SK-N-SH (cell line): ENCODE results near the gene PSTPIP1. TPM values are rescaled to one million over a fixed set of nuclear protein-coding genes. Genes with fewer than 3 reads are reported as not detected.

ENCODE experiments used
- CTCF ChIA-PET: fragments of 300-600, 350-600 bp; formaldehyde crosslinking; extraction: SDS; loops from one replicate; lab custom pipeline; 2021; lab: Yijun Ruan, JAX
- POLR2A ChIA-PET: fragments of 350-600 bp; sonication (Branson Sonifier 250); formaldehyde crosslinking; extraction: SDS; loops from one replicate; lab custom pipeline; 2020; ENCODE audit warnings: antibody characterized with exemption, inconsistent platforms; lab: Yijun Ruan, JAX
- DNase-seq: peaks from one replicate; pipeline ENCODE4 v3.0.0; 2012
- H2AFZ ChIP-seq: fragments of 200-600 bp; sonication (generic); 2 replicates; pipeline ENCODE4 v1.8.1; 2016; ENCODE audit warnings: antibody characterized with exemption, mild to moderate bottlenecking, low read depth
- H3F3A ChIP-seq: fragments of 200-600 bp; sonication (generic); replicated peaks from 2 replicates; pipeline ENCODE3; 2016; ENCODE audit warnings: antibody characterized with exemption, mild to moderate bottlenecking; ENCODE audit not compliant: insufficient read depth
- H3K27ac ChIP-seq, 2 experiments: fragments of 200-500 bp in 1 of 2; fragments of 200-600 bp in 1 of 2; sonication (Bioruptor generic) in 1 of 2; sonication (generic), shearing (Covaris generic) in 1 of 2; 2 replicates each; pipeline versions ENCODE4 v1.5.1 to v1.6.1; 2014 to 2016; ENCODE audit warnings: low read depth in 2 of 2, inconsistent platforms in 1 of 2, low read length in 1 of 2, mild to moderate bottlenecking in 1 of 2, mixed read lengths in 1 of 2
- H3K27me3 ChIP-seq: fragments of 200-600 bp; sonication (generic), shearing (Covaris generic); 2 replicates; pipeline ENCODE4 v1.6.1; 2016; ENCODE audit warnings: mixed run types; ENCODE audit not compliant: insufficient read depth
- H3K36me3 ChIP-seq, 2 experiments: fragments of 200-500 bp in 1 of 2; fragments of 200-600 bp in 1 of 2; sonication (Bioruptor generic) in 1 of 2; sonication (generic) in 1 of 2; replicated peaks in 1 of 2; 2 replicates each; pipeline versions ENCODE3 to v1.5.1; 2014 to 2016; ENCODE audit warnings: low read length in 1 of 2, mild to moderate bottlenecking in 1 of 2; ENCODE audit not compliant: insufficient read depth in 2 of 2, control insufficient read depth in 1 of 2
- H3K4me1 ChIP-seq, 2 experiments: fragments of 200-500 bp in 1 of 2; fragments of 200-600 bp in 1 of 2; sonication (Bioruptor generic) in 1 of 2; sonication (generic), shearing (Covaris generic) in 1 of 2; 2 replicates each; pipeline versions ENCODE4 v1.5.1 to v1.6.1; 2014 to 2016; ENCODE audit warnings: low read depth in 1 of 2, low read length in 1 of 2, mixed run types in 1 of 2; ENCODE audit not compliant: insufficient read depth in 2 of 2, control insufficient read depth in 1 of 2
- H3K4me2 ChIP-seq: fragments of 200-600 bp; sonication (generic), shearing (Covaris generic); 2 replicates; pipeline ENCODE4 v1.6.1; 2017; ENCODE audit warnings: mixed run types
- H3K4me3 ChIP-seq, 2 experiments: fragments of 200-500 bp in 1 of 2; fragments of 200-600 bp in 1 of 2; sonication (Bioruptor generic) in 1 of 2; sonication (generic), shearing (Covaris generic) in 1 of 2; 2 replicates each; pipeline versions ENCODE4 v1.5.1 to v1.8.1; 2014 to 2016; ENCODE audit warnings: low read depth in 2 of 2, inconsistent platforms in 1 of 2, low read length in 1 of 2, mild to moderate bottlenecking in 1 of 2, mixed read lengths in 1 of 2, moderate library complexity in 1 of 2
- H3K79me2 ChIP-seq: fragments of 200-600 bp; sonication (generic); 2 replicates; pipeline ENCODE4 v1.8.1; 2017; ENCODE audit warnings: mild to moderate bottlenecking; ENCODE audit not compliant: insufficient read depth
- H3K9ac ChIP-seq: fragments of 200-600 bp; sonication (generic); 2 replicates; pipeline ENCODE4 v1.6.1; 2017; ENCODE audit warnings: mixed run types
- H3K9me2 ChIP-seq: fragments of 200-600 bp; sonication (generic); 2 replicates; pipeline ENCODE4 v1.6.1; 2017; ENCODE audit warnings: mixed run types
- H3K9me3 ChIP-seq: fragments of 200-600 bp; sonication (generic); 2 replicates; pipeline ENCODE4 v1.6.1; 2017; ENCODE audit warnings: mixed run types, mild to moderate bottlenecking, moderate library complexity
- H4K20me1 ChIP-seq: fragments of 200-600 bp; sonication (generic); 2 replicates; pipeline ENCODE4 v1.6.1; 2017; ENCODE audit warnings: mild to moderate bottlenecking, mixed run types; ENCODE audit not compliant: insufficient read depth
- EZH2phosphoT487 ChIP-seq: fragments of 200-600 bp; sonication (generic); IDR thresholded peaks from 2 replicates; pipeline ENCODE4 v1.6.1; 2017; ENCODE audit warnings: low read depth, mixed run types, mild to moderate bottlenecking, antibody characterized with exemption, moderate library complexity, borderline replicate concordance
- FOSL2 ChIP-seq: IDR thresholded peaks from 2 replicates; pipeline ENCODE4 v1.4.0; 2012; ENCODE audit warnings: low read depth, mild to moderate bottlenecking, moderate library complexity, borderline replicate concordance
- FOXJ3 ChIP-seq: sonication (generic); formaldehyde crosslinking; IDR thresholded peaks from 2 replicates; pipeline ENCODE4 v1.5.1; 2020; ENCODE audit warnings: mild to moderate bottlenecking, missing genetic modification reagents
- GATA2 ChIP-seq: sonication (generic); formaldehyde crosslinking; IDR thresholded peaks from 2 replicates; pipeline ENCODE4 v1.5.0; 2020; ENCODE audit warnings: mild to moderate bottlenecking, missing genetic modification reagents
- MAX ChIP-seq: IDR thresholded peaks from 2 replicates; pipeline ENCODE4 v1.4.0; 2012; ENCODE audit warnings: low read depth
- MEF2A ChIP-seq: IDR thresholded peaks from 2 replicates; pipeline ENCODE4 v1.4.0; 2012; ENCODE audit warnings: low read depth, borderline replicate concordance
- PBX3 ChIP-seq: IDR thresholded peaks from 2 replicates; pipeline ENCODE4; 2012
- RCOR1 ChIP-seq: fragments of 150-350 bp; IDR thresholded peaks from 2 replicates; pipeline ENCODE4 v1.6.1; 2017; ENCODE audit warnings: antibody characterized with exemption, low read length
- RFX5 ChIP-seq: IDR thresholded peaks from 2 replicates; pipeline ENCODE4 v1.6.1; 2012; ENCODE audit warnings: mild to moderate bottlenecking, improper control_type of control experiment, low read length
- USF2 ChIP-seq: fragments of 150-350 bp; IDR thresholded peaks from 2 replicates; pipeline ENCODE4 v1.6.1; 2017; ENCODE audit warnings: antibody characterized with exemption, low read length, low read depth, borderline replicate concordance
- WGBS: methylation state at CpG from one replicate; pipeline ENCODE4 v1.1.6; 2017; ENCODE audit warnings: low lambda C conversion rate; 5-methylcytosine and 5-hydroxymethylcytosine counted together
- polyA plus RNA-seq, 3 experiments: library from polyadenylated mRNA; depleted of rRNA; stranded (reverse); fragments of >200 nt; gene quantifications; 2 replicates each; pipeline ENCODE4 v1.2.3, GENCODE V29; 2012

PSTPIP1 gene
- polyA plus RNA-seq, 1 of the 3 experiments (the other 2 are of a cell fraction): 0.69 TPM

- H3K4me1 ChIP-seq: no peaks in the 10 kb centered on the region; a peak in 1 of 4 replicates
- no peak overlapping the region for H3K4me3 ChIP-seq
- no peak overlapping the region for H3K4me2 ChIP-seq
- WGBS: 72% methylated on average over 4 of the region's 5 CpGs
- H3K9me2 ChIP-seq: no peaks in the 10 kb centered on the region
- H2AFZ ChIP-seq: no peak overlapping the region
- H3K27me3 ChIP-seq: no peaks in the 10 kb centered on the region
- no peak for DNase-seq
- no peak overlapping the region for H3K9ac ChIP-seq
- H3K79me2 ChIP-seq: no peaks in the 10 kb centered on the region
- TF ChIP-seq USF2 (no peak), RFX5 (no peak), GATA2 (no peak), EZH2phosphoT487 (no peak), MAX (no peak), MEF2A (no peak), FOSL2 (no peak), PBX3 (no peak)
- H3F3A ChIP-seq: no peaks in the 10 kb centered on the region
- ChIA-PET CTCF (no interaction called here), POLR2A (no interaction called here)
- H3K27ac ChIP-seq: no peak overlapping the region
- H3K36me3 ChIP-seq: no peaks in the 10 kb centered on the region
- H4K20me1 ChIP-seq: no peaks in the 10 kb centered on the region
- H3K9me3 ChIP-seq: no peaks in the 10 kb centered on the region
Measured at GRCh38 chr15:77081971-77082370, 87.0 kb downstream of the PSTPIP1 start.

GRCh38 chr15:77083381-77084160, 88.6 kb downstream of the PSTPIP1 start:
- H3K4me3 ChIP-seq: no peak overlapping the region
- H3K4me1 ChIP-seq: no peaks in the 10 kb centered on the region; a peak in 1 of 4 replicates
- H3K36me3 ChIP-seq: no peaks in the 10 kb centered on the region
- no peak overlapping the region for H2AFZ ChIP-seq
- POLR2A ChIA-PET: no interaction called here
- DNase-seq: peak; percentile 79
- H3K9ac ChIP-seq: no peak overlapping the region
- CTCF ChIA-PET: no interaction called here
- H3K27ac ChIP-seq: no peak overlapping the region
- H3K27me3 ChIP-seq: no peaks in the 10 kb centered on the region
- H3F3A ChIP-seq: no peaks in the 10 kb centered on the region
- H3K9me3 ChIP-seq: no peaks in the 10 kb centered on the region
- no peaks in the 10 kb centered on the region for H3K9me2 ChIP-seq
- H3K4me2 ChIP-seq: no peak overlapping the region
- no peak for TF ChIP-seq FOXJ3
- TF ChIP-seq RFX5: peak; percentile 56; the same call in 1 of the 2 replicates
- no peak for TF ChIP-seq RCOR1
- H4K20me1 ChIP-seq: no peaks in the 10 kb centered on the region
- H3K79me2 ChIP-seq: no peaks in the 10 kb centered on the region
- WGBS: 69% methylated on average over 19 of the region's 21 CpGs
